K562 (cell line): ENCODE measurements around the gene EXTL1. TPM values are rescaled to one million over a fixed set of nuclear protein-coding genes. Genes with fewer than 3 reads are reported as not detected.

Source experiments
- BCOR ChIP-seq: fragments of 450-650 bp; IDR thresholded peaks from 2 replicates; pipeline ENCODE4 v1.6.1; 2016
- BRF1 ChIP-seq: IDR thresholded peaks from 3 replicates; pipeline ENCODE4 v1.6.1; 2011; ENCODE audit warnings: borderline replicate concordance, mild to moderate bottlenecking; ENCODE audit not compliant: insufficient read length; ENCODE audit errors: extremely low read depth
- CHD4 ChIP-seq: fragments of 200-600 bp; sonication (generic); IDR thresholded peaks from 3 replicates; pipeline ENCODE4 v1.6.1; 2012; ENCODE audit warnings: low read depth, mild to moderate bottlenecking, mixed read lengths, low read length, inconsistent platforms; ENCODE audit not compliant: insufficient read depth, insufficient replicate concordance, poor library complexity, severe bottlenecking
- FOXJ3 ChIP-seq: sonication (generic); formaldehyde crosslinking; IDR thresholded peaks from 2 replicates; pipeline ENCODE4 v1.4.0; 2020; ENCODE audit warnings: mild to moderate bottlenecking, missing genetic modification reagents
- KAT2B ChIP-seq: IDR thresholded peaks from one replicate; pipeline ENCODE4 v1.6.1; 2012; ENCODE audit warnings: low read depth, mild to moderate bottlenecking, control low read depth, inconsistent platforms, low read length, moderate library complexity
- MCM7 ChIP-seq, 2 experiments: fragments of 450-650 bp; IDR thresholded peaks; 2 replicates each; pipeline ENCODE4 v1.6.1; 2016 to 2018
- PTBP1 ChIP-seq: fragments of 200-400 bp; formaldehyde crosslinking; IDR thresholded peaks from 2 replicates; pipeline ENCODE4 v1.6.1; 2017; ENCODE audit warnings: low read depth, low read length
- RAD21 ChIP-seq, 2 experiments: fragments of 250-450 bp in 1 of 2; fragments of 450-650 bp in 1 of 2; sonication (Bioruptor Pico) in 1 of 2; formaldehyde crosslinking in 1 of 2; IDR thresholded peaks in 1 of 2; conservative IDR thresholded peaks in 1 of 2; 2 replicates each; pipeline versions ENCODE4 v1.4.0 to v1.8.0; 2020 to 2022; ENCODE audit warnings: mild to moderate bottlenecking in 2 of 2, moderate library complexity in 1 of 2
- SAFB2 ChIP-seq: fragments of 200-400 bp; formaldehyde crosslinking; IDR thresholded peaks from 2 replicates; pipeline ENCODE4 v1.6.1; 2018; ENCODE audit warnings: borderline replicate concordance, low read length, low read depth, moderate library complexity; ENCODE audit not compliant: severe bottlenecking
- SMARCA5 ChIP-seq: fragments of 450-650 bp; IDR thresholded peaks from 2 replicates; pipeline ENCODE4 v1.6.1; 2016
- SNIP1 ChIP-seq: fragments of 450-650 bp; IDR thresholded peaks from 2 replicates; pipeline ENCODE4 v1.7.1; 2017; ENCODE audit warnings: low read depth, mild to moderate bottlenecking
- SRF ChIP-seq, 2 experiments: fragments of 250-450, 450-650 bp in 1 of 2; sonication (Bioruptor Pico) in 1 of 2; sonication (generic) in 1 of 2; formaldehyde crosslinking; IDR thresholded peaks; 2 replicates each; pipeline versions ENCODE4 v1.5.0 to v1.5.1; 2020 to 2022; ENCODE audit warnings: mild to moderate bottlenecking in 1 of 2, missing genetic modification reagents in 1 of 2
- TCF7L2 ChIP-seq: fragments of 150-350 bp; IDR thresholded peaks from 2 replicates; pipeline ENCODE4 v1.6.1; 2016; ENCODE audit warnings: low read depth, mild to moderate bottlenecking, low read length, moderate library complexity
- TCFL5 ChIP-seq: fragments of 250-450 bp; sonication (Bioruptor Pico); conservative IDR thresholded peaks from 2 replicates; pipeline ENCODE4 v1.6.1; 2021; ENCODE audit warnings: mild to moderate bottlenecking, moderate library complexity, matching md5 sums
- ZNF41 ChIP-seq: fragments of 250-450 bp; sonication (Bioruptor Pico); conservative IDR thresholded peaks from 2 replicates; pipeline ENCODE4 v1.4.0; 2020; ENCODE audit warnings: mild to moderate bottlenecking
- ZNF766 ChIP-seq: fragments of 200-800 bp; sonication (Bioruptor generic); conservative IDR thresholded peaks from 2 replicates; pipeline ENCODE4 v1.6.1; 2016; ENCODE audit warnings: missing genetic modification characterization, missing compliant biosample characterization
- ZNF780A ChIP-seq: fragments of 250-450 bp; sonication (Bioruptor Pico); IDR thresholded peaks from 2 replicates; pipeline ENCODE4 v1.5.0; 2021; ENCODE audit warnings: mild to moderate bottlenecking
- polyA plus RNA-seq, 8 experiments: library from polyadenylated mRNA; depleted of rRNA in 4 of 8; stranded (reverse) in 5 of 8; unstranded in 3 of 8; fragments of >200 nt; fragmentation: Nextera tagmentation in 2 of 8; fragmentation: Illumina TruSeq in 1 of 8; extraction: Ambion mirVana in 2 of 8; extraction: Trizol in 1 of 8; gene quantifications; 2 replicates each; pipeline versions ENCODE4 v1.2.1 to v1.2.3, GENCODE V29; 2011 to 2014; ENCODE audit warnings: inconsistent platforms in 1 of 8, missing spikeins in 1 of 8
- total RNA-seq, 7 experiments: library from RNA; depleted of rRNA in 6 of 7; stranded (reverse); fragments of >200 nt in 6 of 7; fragmentation: Illumina TruSeq in 2 of 7; extraction: Trizol in 2 of 7; gene quantifications; 2 replicates each; pipeline versions ENCODE4 v1.2.1 to v1.2.3, GENCODE V29; 2011 to 2021; ENCODE audit warnings: low replicate concordance in 1 of 7
- TF ChIP-seq, protein P1 (sequence below): IDR thresholded peaks from 2 replicates; pipeline ENCODE4 v1.6.1; 2014; ENCODE audit warnings: antibody characterized with exemption
- TF ChIP-seq, protein P2 (sequence below): fragments of 450-650 bp; IDR thresholded peaks from 2 replicates; pipeline ENCODE4 v1.6.1; 2016; ENCODE audit warnings: low read depth, mild to moderate bottlenecking, moderate library complexity
- TF ChIP-seq, protein P3 (sequence below), 2 experiments: fragments of 450-650 bp in 1 of 2; IDR thresholded peaks; 2 replicates each; pipeline ENCODE4 v1.6.1; 2011 to 2017; ENCODE audit warnings: low read depth in 2 of 2, antibody characterized with exemption in 1 of 2, borderline replicate concordance in 1 of 2, low read length in 1 of 2, mild to moderate bottlenecking in 1 of 2, mixed read lengths in 1 of 2; ENCODE audit not compliant: control insufficient read depth in 1 of 2
- TF ChIP-seq, protein P4 (sequence below): fragments of 250-450 bp; sonication (Bioruptor Pico); IDR thresholded peaks from 2 replicates; pipeline ENCODE4 v1.5.0; 2020; ENCODE audit warnings: mild to moderate bottlenecking, borderline replicate concordance

EXTL1 gene
- total and polyA plus RNA-seq, 9 of the 15 experiments (the other 6 are each of a cell fraction or from before 2014, with no cell fraction given) = 0.04 to 0.23 (median 0.08) TPM; not detected in 3

DNA sequence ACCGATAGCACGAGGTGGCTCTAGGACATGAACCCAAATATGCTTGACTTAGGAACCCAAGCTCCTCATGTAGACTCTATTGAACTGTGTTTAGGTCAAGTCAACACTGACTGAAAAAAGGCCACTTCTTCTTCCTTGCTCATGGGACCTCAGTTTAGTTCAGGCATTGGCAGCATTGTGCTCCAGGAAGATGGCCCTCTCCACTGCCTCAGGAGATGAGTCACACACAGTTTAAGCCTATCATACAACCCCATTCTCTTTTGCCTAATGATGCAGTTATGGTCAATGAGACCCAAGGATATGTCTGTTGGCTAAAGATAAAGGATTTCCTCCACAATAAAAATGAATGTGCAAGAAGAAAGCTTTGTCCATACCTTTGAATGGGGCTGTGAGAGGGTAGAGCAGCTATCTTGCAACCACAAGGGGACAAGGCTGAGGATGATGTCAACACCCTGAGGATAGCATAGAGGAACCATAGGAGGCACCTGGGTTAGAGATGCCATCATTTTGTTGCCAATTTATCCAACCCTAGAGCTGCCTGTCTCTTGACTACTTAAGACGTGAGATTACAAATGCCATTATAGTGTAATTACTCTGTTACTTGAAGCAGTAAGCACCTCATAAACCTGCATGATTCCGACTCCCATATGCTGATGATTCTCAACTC lies 48.9 kb downstream of the EXTL1 start (continued):
- no peak for TF ChIP-seq SNIP1
- no peak for TF ChIP-seq ZNF41 (CRISPR knock-in tag)
- no peak for TF ChIP-seq ZNF780A (CRISPR knock-in tag)
- TF ChIP-seq, protein P1, sequence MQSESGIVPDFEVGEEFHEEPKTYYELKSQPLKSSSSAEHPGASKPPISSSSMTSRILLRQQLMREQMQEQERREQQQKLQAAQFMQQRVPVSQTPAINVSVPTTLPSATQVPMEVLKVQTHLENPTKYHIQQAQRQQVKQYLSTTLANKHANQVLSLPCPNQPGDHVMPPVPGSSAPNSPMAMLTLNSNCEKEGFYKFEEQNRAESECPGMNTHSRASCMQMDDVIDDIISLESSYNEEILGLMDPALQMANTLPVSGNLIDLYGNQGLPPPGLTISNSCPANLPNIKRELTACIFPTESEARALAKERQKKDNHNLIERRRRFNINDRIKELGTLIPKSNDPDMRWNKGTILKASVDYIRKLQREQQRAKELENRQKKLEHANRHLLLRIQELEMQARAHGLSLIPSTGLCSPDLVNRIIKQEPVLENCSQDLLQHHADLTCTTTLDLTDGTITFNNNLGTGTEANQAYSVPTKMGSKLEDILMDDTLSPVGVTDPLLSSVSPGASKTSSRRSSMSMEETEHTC = peak; percentile 30; the same call in 1 of the 2 replicates
- no peak for TF ChIP-seq TCF7L2
- TF ChIP-seq RAD21 (CRISPR knock-in tag; conservative IDR thresholded peaks at IDR 0.05 in 1 of 2, IDR thresholded peaks at IDR 0.05 in 1 of 2) = peak in 1 of 2 experiments; percentile 51; a peak in 3 of 4 replicates
- no peak for TF ChIP-seq MCM7 (IDR thresholded peaks at IDR 0.05)
- no peak for TF ChIP-seq SMARCA5
- TF ChIP-seq, protein P2, sequence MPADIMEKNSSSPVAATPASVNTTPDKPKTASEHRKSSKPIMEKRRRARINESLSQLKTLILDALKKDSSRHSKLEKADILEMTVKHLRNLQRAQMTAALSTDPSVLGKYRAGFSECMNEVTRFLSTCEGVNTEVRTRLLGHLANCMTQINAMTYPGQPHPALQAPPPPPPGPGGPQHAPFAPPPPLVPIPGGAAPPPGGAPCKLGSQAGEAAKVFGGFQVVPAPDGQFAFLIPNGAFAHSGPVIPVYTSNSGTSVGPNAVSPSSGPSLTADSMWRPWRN = peak; percentile 81
- TF ChIP-seq, protein P3, sequence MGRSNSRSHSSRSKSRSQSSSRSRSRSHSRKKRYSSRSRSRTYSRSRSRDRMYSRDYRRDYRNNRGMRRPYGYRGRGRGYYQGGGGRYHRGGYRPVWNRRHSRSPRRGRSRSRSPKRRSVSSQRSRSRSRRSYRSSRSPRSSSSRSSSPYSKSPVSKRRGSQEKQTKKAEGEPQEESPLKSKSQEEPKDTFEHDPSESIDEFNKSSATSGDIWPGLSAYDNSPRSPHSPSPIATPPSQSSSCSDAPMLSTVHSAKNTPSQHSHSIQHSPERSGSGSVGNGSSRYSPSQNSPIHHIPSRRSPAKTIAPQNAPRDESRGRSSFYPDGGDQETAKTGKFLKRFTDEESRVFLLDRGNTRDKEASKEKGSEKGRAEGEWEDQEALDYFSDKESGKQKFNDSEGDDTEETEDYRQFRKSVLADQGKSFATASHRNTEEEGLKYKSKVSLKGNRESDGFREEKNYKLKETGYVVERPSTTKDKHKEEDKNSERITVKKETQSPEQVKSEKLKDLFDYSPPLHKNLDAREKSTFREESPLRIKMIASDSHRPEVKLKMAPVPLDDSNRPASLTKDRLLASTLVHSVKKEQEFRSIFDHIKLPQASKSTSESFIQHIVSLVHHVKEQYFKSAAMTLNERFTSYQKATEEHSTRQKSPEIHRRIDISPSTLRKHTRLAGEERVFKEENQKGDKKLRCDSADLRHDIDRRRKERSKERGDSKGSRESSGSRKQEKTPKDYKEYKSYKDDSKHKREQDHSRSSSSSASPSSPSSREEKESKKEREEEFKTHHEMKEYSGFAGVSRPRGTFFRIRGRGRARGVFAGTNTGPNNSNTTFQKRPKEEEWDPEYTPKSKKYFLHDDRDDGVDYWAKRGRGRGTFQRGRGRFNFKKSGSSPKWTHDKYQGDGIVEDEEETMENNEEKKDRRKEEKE (IDR thresholded peaks at IDR 0.05; ENCODE audit: borderline replicate concordance in 1 of 2, control insufficient read depth in 1 of 2, low read depth in 2 of 2, low read length in 1 of 2) = peak in 1 of 2 experiments; percentile 16; a peak in 1 of 4 replicates
- no peak for TF ChIP-seq KAT2B
- no peak for TF ChIP-seq CHD4
- peak in 1 of 2 experiments; percentile 79; a peak in 1 of 4 replicates for TF ChIP-seq SRF (CRISPR knock-in tag; IDR thresholded peaks at IDR 0.05)
- no peak for TF ChIP-seq SAFB2
- no peak for TF ChIP-seq BCOR
- TF ChIP-seq, protein P4, sequence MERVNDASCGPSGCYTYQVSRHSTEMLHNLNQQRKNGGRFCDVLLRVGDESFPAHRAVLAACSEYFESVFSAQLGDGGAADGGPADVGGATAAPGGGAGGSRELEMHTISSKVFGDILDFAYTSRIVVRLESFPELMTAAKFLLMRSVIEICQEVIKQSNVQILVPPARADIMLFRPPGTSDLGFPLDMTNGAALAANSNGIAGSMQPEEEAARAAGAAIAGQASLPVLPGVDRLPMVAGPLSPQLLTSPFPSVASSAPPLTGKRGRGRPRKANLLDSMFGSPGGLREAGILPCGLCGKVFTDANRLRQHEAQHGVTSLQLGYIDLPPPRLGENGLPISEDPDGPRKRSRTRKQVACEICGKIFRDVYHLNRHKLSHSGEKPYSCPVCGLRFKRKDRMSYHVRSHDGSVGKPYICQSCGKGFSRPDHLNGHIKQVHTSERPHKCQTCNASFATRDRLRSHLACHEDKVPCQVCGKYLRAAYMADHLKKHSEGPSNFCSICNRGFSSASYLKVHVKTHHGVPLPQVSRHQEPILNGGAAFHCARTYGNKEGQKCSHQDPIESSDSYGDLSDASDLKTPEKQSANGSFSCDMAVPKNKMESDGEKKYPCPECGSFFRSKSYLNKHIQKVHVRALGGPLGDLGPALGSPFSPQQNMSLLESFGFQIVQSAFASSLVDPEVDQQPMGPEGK (CRISPR knock-in tag) = no peak
- no peak for TF ChIP-seq TCFL5 (CRISPR knock-in tag)
- TF ChIP-seq BRF1 = no peak
- no peak for TF ChIP-seq PTBP1
- TF ChIP-seq ZNF766 (CRISPR knock-in tag) = peak; percentile 83
- no peak for TF ChIP-seq FOXJ3 (CRISPR knock-in tag)
